Glomerular visceral epithelial cell (primary cell): Measurements from ENCODE around the gene IL1R1.
"Not testable (repeated sequence)": the region's sequence is repeated elsewhere in the genome, so short reads cannot be mapped to it uniquely, and the experiment has no call there.

ENCODE experiments used
- DNase-seq: peaks from one replicate; pipeline ENCODE4 v3.0.0-alpha.2; 2016; ENCODE audit errors: extremely low spot score

The IL1R1 gene

GRCh38 chr2:102110596-102111334, 31.8 kb upstream of the IL1R1 start:
- DNase-seq, result no peak

- DNase-seq, result peak; percentile 31
These were observed 30.7 kb upstream of the IL1R1 start for GRCh38 chr2:102111823-102112222.

DNA sequence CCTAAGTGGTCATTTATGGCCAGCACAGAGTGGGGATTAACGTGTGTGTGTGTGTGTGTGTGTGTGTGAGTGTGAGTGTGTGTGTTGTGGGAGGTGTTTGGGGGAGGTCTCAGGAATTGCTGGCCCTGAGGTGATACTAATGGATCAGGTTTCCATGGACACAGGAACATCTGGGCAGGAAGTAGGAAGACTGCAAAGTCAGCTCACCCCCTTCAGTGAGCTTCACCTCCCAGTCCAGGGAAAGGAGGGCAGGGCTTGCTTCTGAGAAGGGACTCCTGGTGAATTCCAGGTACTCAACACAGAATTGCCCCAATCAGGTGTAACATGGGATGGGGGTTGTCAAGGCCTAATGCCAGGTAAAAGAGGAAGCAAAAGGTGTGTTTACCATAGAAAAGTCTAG, 30.3 kb upstream of the IL1R1 start:
- peak; percentile 45 for DNase-seq

- peak; percentile 90 for DNase-seq
These were observed 29.6 kb upstream of the IL1R1 start for GRCh38 chr2:102112692-102113665.

DNA sequence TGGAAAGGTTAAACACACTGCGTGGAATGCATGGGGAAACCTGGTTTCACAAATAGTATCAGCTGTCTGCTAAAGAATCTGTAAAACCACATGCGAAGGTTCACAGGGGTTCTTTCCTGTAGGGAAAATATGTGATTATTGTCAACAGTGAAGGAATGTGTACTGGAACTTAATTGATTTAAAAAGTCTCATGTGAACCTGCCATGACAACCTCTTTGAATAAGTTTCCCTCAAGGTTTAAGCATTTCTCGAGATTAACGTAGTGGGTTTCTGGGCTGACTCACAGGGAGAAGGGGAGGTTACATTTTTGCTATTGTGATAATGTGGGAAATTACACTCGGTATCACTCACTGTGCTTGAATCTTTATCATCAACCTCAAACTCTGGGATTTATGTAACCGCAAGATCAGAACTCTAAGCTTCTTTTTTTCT, 28.2 kb upstream of the IL1R1 start:
- DNase-seq, result peak; percentile 97

GRCh38 chr2:102114851-102115497, 27.6 kb upstream of the IL1R1 start:
- DNase-seq, result peak; percentile 84

DNA sequence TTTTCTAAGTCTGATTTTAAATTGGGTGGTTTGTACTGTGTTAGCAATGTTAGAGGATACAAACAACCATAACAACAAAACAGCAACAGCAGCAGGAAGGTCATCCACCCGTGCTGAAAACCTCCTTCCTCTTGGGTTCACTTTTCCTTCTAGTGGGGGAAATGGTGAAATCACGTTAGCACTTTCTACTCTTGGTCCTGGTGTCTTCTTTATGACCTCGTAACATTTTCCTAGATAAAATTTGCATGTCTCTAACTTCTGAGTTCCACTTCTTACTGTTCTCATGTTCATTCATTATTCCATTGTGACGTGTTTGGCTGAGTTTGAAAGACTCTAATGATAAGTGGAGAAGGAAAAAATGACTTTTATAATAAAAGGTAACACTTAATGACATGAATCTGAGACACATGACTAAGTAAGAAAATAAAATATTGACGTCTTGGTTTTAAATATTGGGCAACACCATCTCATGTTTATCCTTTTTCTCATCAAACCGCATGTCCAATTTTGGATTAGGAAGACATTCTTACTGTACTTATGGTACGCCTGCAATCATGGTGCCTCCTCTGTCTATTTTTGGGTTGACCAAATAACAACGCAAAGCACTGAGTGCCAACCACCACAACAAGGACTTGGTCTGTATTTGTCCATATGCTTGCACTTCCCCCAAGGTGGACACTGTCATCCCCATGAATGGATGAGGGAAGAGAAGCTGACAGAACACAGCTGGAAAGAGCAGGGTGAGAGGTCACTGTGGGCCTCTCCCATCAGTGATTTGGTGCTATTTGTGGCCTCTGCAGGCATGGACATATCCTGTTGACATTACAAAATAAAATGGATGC, 25.7 kb upstream of the IL1R1 start:
- no peak for DNase-seq

GRCh38 chr2:102117472-102117858, 25.1 kb upstream of the IL1R1 start:
- DNase-seq, result no peak

GRCh38 chr2:102119255-102119654, 23.3 kb upstream of the IL1R1 start:
- DNase-seq, result no peak

- DNase-seq, result no peak
These were observed 22.3 kb upstream of the IL1R1 start for GRCh38 chr2:102120261-102120660.

DNA sequence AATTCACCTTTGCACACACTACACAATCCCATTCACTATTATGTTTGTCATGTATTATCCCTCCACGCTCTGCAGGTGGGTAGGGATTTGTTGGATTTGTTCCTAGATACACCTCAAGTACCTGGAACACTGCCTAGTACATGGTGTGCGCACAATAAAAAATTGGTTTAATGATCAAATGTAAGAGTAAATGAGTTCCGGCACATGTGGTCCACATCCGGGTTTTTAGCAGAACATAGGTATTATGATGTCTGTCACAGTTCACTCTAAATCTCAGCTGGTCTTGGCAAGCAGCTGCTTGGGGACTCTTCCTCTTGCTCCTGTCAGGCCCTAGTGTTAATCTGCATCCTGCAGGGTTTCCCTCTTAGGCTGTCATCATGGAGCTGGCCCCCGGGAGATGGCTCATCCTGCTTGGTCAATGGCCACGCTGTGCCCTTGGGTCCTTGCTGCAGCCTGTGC, 21.8 kb upstream of the IL1R1 start:
- no peak for DNase-seq

DNA sequence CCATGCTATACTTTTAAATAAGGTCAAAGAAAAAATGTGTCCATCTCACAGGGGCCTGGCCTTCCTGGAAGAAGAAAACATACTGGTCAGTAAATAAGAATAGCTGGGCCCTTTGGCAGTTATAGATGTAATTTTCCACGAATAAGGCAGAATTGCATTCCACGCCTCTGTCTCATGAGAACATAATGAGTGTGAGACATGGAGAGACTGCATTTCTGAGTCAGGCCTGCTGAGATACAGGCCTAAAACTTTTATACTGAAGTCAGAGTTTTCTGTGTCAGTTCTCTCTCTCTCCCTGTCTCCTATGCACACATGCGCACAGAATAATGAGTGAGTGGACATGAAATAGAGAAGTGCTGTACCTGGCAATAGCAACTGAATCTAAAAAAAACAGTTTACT, 20.4 kb upstream of the IL1R1 start:
- peak; percentile 64 for DNase-seq

GRCh38 chr2:102122909-102123308, 19.6 kb upstream of the IL1R1 start:
- DNase-seq, result no peak

DNA sequence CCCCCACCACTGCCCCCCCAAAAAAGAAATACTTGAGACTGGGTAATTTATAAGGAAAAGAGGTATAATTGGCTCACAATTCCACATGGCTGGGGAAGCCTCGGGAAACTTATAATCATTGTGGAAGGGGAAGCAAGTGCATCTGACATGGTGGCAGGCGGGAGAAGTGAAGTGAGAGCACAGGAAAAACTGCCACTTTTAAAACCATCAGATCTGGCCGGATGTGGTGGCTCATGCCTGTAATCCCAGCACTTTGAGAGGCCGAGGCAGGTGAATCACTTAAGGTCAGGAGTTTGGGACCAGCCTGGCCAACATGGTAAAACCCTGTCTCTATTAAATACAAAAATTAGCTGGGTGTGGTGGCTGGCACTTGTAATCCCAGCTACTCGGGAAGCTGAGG, 18.1 kb upstream of the IL1R1 start:
- DNase-seq, result not testable (repeated sequence)

DNA sequence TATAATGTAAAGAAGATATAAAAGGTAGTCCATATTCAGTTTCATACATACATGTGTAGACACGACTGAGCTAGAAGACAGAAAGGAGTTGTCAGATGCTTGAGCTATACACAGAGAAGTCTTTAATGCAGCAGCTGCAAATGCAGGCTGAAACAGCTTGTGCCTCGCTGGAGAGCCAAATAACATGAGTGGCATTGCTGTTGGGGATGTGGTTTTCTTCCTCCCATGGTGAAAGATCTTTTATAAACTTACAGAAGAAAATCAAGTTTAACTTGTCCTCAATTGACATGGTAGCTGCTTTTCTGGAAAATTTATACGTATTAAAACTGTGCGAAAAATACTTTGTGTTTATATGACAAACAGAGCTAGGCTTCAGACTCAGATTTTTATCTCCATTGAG, 16.4 kb upstream of the IL1R1 start:
- DNase-seq, result no peak

- no peak for DNase-seq
These were observed 15.9 kb upstream of the IL1R1 start for GRCh38 chr2:102126660-102127059.

DNA sequence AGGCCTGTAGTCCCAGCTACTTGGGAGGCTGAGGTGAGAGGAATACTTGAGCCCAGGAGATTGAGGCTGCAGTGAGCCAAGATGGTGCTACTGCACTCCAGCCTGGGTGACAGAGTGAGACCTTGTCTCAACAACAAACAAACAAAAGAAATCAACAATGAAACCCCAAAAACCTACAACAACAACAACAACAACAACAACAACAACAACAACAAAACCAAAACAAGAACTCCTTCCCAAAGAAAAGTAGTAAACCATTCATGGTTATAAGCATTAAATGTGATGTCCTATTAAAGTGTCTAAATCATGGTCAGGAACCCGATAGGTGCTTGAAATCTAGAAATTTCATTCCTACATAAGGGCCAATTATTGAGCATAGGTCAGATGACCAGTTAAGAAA, 13.5 kb upstream of the IL1R1 start:
- no peak for DNase-seq

GRCh38 chr2:102129951-102130646, 12.4 kb upstream of the IL1R1 start:
- DNase-seq, result no peak

GRCh38 chr2:102130647-102130991, 11.9 kb upstream of the IL1R1 start:
- no peak for DNase-seq

DNA sequence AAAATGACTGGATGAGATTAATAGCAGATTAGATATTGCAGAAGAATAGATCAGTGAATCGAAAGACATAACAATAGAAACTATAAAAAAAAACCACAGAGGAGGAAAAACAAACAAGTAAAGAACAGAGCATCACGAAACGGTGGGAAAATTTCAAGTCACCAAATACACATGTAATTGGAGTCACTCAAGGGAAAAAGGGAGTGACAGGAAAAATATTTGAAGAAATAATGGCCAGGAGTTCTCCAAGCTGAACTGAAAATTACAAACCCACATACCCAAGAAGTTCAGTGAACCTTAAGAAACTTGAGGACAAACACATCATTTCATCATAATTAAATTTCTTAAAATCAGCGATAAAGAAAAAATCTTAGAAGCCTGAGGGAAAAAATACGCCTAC, 11.0 kb upstream of the IL1R1 start:
- no peak for DNase-seq

GRCh38 chr2:102137138-102137537, 5.4 kb upstream of the IL1R1 start:
- DNase-seq, result no peak
